Bone marrow (tissue), 2 donors: ENCODE measurements around the gene EVL.

Experiments
- DNase-seq, 2 donors: peaks; one replicate each; lab custom pipeline; 2025; lab: John Stamatoyannopoulos, UW

EVL gene

DNA sequence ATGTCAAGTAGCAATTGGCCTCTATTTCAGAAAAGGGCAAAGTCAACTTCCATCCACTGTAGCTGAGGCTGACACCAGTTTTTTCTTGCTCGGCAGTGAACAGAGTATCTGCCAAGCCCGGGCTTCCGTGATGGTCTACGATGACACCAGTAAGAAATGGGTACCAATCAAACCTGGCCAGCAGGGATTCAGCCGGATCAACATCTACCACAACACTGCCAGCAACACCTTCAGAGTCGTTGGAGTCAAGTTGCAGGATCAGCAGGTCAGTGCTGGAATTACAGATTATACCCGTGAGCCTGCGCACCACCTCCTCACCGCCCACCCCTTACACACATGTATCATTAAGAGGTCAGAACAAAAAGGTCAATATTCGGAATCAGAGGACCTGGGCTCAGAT lies 19.4 kb downstream of the EVL start:
- DNase-seq, result no peak

DNA sequence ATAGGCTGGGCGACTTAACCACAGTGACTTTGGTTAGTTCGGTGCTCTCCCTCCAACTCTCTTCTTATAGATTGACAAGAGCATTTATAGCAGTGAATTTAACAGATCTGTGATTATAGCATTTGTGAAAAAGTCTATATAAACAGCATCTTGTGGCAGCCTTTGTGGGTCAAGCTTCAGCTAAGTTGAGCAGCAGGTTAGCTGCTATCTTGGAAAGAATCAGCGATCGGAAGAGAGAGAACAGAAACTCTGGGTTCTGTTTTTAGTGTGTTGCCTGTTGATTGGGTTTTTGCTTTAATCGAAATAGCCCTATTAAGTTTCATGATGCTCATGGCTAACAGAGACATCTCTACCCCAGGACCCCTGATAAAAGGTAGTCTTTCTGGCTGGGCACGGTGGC lies 20.2 kb downstream of the EVL start:
- DNase-seq, result no peak

DNA sequence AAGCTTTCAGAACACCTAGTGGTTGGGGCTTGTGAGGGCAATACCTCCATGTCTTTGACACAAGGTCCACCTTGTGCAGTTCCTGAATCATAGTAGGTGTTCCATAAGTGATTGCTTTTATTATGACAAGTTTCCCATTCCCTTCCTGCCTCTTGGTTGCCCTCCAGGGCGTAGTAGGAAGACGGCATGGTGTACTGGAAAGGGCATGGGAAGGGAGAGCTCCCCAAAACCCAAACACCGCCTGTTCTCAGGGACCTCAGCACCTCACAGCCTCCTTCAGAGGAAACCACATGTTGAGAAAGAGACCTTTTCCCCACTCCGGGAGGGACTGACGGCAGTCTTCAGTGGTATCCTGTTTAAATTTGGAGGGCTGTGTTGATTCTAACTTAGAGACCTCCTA lies 21.1 kb downstream of the EVL start:
- no peak for DNase-seq

DNA sequence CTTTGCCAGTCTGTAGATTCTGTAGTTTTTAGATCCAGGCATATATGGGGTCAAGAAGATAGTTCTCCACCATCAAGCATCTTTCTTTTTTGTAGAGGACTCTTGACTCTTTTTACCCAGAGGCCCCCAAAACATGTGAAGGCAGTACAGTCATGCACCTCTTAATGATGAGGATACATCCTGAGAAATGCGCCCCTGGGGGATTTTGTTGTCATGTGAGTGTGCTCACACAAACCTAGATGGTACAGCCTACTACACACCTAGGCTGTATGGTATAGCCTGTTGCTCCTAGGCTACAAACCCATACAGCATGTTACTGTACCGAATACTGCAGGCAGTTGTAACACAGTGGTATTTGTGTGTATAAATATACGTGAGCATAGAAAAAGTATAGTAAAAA lies 23.0 kb downstream of the EVL start:
- no peak for DNase-seq

DNA sequence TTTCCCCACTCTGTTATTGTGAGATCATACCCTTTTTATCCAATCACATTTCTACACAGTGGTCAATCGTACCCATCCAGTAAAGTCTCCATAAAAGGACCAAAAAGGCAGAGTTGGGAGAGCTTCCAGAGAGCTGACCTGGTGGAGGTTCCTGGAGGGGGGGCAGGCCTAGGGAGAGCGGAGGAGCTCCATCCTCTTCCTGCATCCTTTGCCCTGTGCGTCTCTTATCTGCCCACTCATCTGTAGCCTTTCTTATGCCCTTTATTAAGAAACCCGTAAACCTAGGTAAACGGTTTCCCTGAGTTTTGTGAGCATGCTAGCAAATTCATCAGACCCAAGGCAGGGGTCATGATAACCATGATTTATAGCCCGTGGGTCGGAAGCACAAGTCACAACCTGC lies 26.2 kb downstream of the EVL start:
- DNase-seq, result no peak

DNA sequence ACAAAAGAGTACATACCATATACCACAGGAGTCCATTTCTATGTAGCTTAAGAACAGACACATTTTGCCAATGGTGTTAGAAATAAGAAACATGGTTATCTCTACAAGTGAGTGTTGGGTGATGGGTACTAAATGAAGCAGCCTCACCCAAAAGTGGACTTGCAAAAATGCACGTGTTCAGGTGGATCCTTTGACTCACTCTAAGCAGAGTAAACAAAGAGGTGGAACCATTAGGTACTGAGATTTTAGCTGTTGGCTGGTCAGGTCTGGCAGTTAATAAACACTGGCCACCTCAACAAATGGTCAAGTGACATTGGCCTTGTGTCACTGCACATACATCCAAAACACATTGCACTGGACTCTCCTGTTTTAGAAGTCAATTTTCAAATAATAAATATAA lies 27.6 kb downstream of the EVL start:
- DNase-seq, result no peak

DNA sequence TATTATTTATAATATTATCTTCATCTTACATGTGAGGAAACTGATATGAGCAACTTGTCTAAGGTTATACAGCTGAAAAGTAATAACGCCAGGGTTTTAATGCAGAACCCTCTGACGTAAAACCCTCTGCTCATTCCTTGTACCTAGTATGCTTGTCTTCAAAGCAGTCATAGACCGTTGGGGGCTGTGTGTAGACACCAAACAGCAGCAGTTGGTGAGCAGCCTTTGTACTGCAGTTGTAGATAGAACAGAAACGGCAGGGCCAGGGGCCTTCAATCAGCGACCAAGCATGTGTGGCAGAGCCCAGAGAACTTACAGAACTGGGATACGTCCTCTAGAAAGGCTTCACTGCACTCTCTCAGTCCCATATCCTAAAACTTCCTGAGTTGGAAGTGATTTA lies 28.1 kb downstream of the EVL start:
- no peak for DNase-seq

DNA sequence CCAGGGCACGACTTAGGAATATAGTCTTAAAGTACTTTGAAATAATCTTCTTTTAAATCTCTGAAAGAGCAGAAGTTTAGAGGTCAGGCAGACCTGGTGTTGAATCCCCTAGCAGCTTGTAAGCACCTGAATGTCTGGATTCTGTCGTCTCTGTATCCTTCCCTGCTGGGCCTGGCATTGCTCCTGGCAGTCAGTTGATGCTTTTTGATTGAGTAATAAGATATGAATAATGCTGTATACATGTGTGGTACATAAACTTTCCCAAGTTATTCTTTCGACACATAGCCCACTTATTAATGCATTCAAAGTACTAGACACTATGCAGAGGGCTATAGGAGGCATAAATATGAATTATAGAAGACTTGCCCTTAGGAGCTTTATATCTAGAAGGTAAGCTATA lies 31.4 kb downstream of the EVL start:
- no peak for DNase-seq

DNA sequence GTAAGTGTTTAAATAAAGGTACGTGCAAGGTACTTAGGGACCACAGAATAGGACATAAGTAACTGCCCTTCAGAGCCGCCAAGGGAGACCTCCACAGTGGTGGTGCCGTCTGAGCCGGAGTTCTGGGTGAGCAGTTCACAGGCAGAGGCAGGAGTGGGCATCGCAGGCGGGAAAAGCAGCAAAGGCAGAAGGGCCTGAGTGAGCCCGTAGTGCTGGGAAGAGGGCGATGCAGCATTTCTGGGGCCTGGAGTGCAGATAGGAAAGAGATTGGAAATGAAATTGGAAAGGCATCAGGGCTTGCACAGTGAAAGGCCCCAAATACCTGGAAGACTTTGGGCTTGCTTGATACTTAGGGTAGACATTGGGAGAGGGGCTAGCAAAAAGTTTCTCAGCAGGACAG lies 32.9 kb downstream of the EVL start:
- no peak for DNase-seq

DNA sequence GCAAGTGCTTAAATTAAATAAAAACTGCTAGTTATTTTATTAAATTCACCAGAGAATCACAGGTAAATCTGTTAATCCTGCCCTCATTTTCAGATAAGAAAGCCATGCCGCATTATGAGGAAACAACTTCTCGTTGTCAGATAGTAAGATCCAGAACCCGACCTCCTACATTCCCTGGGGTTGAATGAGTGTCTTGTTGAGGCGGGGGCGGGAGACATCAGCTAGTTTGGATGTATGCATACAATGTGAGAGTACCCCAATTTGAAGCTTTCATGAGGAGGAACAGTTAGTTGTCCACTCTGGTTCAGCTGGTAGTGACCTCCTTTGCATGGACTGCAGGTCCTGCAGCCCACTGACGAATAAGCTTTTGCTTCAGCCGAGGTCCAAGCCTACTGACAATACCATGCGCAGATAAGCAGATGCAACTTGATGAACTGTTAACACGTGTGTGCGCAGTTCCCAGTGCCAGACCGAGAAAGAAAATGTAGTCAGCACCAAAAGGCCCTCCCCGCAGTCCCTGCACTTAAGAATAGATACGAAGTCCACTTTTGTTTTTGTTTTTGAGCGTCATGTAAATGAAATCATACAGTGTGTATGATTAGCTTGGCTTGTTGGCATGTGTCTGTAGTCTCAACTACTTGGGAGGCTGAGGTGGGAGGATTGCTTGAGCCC lies 34.9 kb downstream of the EVL start:
- DNase-seq, result no peak

DNA sequence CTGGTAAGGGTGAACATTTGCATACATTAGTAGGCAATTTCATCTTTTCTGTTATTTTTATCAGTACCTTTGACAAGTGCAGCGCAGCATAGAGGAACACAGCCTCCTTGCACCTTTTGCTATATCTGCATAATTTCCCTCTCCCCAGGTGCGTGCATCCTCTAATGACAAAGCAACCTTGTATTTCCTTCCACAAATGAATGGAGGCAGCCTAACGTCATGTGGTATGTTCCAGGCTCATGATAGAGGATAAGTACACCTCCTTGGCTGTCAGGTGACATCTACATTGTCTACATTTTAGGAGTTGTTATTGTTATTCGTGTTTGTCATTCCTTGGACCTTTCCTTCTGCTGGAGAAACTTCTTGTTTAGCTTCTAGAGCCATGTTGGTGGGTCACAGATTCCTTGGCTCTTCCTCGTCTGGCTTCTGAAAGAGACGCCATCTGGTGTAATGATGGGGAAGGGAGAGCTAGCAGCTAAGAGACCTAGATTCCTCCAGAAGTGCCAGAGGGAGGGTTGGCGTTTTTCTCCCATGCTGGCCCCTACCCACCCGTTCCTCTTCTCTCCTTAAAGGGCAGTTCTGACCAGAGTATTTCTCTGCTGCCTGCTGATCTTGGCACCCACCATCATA lies 37.0 kb downstream of the EVL start:
- DNase-seq, result no peak

DNA sequence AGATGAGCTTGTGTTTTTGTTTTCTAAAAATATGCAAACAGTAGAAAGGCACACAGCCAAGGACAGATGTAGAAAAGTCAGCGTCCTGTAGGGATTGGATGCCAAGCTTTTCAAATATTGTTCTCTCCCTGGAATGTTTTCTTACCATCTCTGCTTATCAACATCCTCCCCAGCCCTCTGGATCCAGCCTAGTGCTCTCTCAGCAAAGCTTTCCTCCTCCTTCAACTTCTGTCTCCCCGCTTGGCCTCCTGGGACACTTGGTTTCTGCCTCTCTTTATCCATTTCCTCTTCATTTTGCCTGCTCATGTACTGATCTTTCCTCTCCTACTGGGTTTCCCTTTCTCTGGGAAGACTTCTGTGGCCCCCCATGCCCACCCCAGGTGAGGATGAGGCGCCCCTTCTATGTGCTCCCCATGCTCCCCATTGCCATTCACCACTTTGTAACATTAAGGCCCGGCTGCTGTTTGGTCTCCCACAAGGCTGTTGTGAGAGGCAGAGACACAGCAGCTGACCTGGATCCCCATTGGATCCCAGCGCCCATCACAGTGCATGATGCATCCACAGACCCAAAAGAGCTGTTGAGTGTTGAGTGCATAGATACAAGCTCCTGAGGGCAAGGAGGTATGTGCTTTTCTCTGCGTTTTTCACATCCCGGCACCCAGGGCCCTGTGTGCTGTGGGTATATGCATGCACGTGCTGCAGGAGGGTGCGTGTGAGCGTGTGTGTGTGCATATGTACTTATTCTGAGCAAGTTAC lies 38.2 kb downstream of the EVL start:
- no peak for DNase-seq

DNA sequence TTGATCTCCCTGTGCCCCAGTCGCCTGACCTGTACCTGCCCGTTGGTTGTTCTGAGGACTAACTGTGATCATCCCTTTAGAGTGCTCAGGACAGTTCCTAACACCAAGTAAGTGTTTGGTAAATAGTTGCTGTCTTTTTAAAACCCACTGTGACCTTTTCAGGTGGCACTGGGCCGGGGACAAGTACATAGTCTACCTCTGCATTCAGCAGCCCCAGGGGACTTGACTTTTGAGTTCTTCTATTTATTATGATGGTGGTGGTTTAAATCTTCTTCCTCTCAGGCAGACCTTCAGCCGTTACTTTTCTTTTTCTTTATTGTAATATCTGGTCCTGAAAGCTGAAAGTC lies 38.8 kb downstream of the EVL start:
- no peak for DNase-seq

DNA sequence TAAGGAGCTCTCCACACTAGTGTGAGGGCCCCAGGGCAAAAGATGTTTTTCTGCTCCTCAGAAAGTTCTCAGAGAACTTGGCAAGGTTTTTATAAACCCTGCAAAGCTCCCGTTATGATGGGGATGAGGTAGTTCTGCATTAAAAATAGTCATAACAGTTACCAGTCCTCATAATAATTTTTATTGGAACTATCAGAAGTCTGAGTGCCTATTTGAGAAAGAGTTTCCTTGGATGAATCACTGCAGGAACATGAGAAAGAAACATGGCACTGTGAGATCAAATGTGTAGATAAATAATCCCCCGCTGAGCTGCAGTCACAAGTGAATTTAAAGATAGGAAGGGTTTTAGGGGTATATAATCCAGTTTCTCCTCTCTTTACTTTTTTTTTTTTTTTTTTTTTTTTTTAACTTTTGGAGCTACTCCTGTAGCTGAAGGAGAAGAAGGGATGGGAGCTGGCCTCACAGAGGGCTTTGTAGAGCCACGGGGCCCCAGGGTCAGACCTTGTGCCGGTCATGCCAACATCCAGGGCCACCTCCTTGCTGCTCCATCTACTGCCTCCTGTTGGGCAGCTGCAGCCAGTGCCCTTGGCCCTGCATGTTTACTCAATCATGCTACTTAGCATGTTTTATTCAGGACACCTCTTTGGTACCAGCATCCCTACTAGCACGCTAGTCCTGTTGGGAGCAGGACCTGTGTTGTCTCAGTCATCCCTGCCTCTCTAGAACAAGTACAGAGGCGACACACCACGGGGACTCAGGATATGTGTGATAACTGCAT lies 39.5 kb downstream of the EVL start:
- DNase-seq, result no peak

DNA sequence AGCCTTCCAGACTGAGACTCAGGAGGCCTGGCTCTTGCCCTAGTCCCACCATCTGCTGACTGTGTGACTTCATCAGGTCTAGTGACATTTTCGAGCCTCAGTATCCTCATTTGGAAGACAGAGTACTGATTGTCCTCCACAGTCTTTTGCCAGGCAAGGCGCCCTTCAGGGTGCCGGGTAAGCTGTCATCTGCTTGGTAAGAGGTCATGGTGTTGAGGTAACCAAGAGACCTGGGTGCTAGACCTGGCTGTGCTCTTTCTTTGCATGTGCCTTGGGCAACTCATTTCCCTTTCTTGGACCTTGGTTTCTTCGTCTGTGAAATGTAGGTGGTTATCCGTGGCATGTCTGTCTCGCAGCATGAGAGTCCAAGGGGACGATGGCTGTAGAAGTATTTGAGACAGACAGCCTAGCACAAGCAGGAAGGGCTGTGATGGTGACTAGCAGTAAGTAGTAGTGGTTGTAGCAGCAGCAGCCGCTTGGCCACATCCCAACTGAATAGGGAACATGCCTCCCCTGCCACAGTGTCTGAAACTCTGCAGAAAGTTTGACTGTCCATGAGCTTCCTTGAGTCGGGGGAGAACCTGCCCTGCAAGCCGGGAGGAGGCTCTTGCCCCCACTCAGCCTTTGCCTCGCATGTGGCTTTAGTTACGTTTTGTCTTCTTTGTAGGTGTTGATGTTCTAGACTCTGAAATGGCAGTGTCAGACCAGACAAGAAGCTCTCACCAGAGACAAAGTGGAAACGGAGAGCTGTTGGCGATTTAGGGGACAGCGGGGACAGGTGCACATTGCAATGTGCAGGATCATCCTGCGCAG lies 40.3 kb downstream of the EVL start:
- peak in 1 of 2 donors; percentile 15 for DNase-seq

DNA sequence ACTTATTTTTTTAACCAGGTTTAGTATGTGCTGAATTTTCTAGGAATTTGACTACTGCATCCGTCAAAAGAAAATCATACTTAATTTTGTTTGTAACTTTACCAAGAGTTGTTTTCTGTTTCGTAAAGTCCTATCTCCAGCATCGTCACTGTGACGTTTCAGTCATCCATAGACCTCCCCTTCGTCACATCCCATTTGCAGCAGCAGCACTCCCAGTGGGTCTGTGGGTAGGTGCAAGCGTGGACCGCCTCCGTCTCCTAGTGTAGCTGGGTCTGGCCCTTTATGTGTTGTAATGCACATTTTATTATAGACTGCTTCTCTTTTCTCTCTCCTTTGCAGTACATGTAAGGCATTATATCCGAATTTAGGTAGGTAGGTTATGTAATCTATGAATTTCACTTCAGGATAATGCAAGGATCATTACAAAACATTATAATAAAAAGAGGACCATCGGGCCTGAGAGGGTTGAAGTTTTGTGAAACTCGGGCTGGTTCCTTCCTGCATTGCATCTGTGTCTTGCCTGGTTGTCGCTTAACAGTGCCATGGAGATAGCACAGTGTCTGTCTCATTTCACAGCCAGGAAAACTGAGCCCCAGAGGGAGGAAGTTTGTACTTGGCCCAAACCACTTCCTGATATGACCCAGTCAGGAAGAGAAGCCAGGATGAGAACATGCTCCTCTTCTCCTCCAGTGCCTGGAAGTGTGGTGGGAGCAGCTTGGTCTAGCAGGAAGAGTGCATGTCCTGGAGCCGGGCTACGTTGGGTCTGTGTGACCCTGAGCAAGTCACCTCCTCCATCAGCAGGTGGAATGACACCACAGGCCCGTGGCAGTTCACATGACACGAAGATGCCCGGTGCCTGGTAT lies 41.3 kb downstream of the EVL start:
- DNase-seq, result no peak

DNA sequence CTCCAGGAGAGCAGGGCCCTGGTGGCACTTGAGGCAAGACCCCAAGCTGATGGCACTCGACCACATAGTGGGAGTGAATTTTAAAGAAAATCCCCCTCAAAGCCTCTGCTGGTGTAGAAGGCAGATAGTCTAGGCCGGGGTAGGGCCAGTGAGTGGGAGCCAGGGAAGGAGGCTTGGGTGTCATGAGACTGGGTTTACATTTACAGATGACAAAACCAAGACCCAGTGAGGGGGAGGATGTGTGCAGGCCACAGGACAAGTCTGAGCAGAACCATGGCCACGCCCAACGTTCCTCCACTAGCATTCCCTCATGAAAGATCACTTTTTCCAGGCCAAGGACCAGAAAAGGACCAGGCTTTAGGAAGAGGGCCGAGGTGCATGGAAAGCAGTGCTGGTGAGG lies 42.0 kb downstream of the EVL start:
- DNase-seq, result no peak

DNA sequence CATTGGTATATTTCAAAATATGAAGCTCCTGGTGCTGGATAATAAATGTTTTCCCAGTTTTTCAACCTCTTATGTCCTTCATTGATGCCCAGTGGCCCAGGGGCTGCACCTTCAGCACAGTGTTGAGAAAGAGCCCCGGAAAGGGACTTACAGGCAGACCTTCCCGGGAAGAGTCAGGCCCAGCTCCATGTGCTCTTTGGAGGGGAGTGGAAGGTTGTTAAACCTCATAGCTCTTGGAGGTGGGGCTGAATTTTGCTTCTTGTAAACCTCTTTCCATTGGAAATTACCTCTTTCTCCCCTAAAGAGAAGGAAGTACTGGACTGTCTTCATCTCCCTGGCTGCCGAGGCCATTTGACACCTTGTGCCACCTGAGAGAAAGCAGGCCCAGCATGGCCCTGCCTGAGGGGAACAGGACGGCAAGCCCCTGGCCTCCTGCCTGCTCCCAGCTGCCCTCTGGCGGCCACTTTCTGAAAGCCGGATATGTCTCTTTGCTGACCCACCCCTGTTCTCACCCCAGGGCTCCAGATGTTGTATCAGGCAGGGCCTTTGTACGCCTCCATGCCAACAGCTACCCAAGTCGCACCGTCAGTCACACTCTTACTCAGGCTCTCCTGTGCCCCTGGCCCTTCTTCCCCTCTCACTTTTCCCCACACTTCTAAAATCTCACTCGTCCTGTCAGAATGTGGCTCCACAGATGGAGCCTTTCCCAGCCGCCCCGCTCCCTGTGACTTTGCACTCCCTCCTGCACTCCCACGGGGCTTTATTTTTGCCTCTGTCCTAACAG lies 43.0 kb downstream of the EVL start:
- DNase-seq, result peak; percentile 54 to 60

DNA sequence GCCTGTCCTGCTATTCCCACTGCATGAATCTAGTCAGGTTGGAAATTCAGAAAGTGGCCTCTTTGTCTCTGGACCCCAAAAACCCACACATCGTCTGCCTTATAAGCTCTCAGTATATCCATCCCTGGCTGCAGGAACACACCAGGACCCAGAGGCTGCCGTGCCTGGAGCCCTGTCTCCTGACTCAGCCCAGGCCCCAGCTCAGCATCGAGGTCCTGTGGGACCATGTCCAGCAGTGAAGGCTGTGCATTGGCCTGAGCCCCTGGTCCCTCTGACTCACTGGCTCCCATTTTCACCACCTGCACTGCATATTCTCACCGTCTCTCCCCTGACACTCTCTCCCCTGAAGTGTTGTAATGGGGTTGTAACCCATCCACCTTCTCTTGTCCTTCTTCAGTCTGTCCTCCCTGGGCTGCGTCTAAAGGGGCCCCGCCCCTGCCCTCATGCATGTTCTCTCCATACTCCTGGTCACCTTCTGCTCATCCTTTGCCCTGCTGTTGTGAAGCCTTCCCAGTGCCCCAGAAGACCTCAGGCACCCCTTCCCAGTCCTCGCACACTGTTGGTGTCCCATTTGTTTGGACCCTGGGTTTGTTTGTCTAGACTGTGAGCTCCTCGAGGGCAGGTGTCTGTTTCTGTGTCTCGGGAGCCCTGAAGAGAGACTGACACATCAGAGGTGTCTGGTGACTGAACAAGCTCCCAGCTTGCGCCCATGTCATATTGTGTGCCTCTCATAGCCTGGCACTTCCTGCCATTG lies 43.8 kb downstream of the EVL start:
- no peak for DNase-seq

DNA sequence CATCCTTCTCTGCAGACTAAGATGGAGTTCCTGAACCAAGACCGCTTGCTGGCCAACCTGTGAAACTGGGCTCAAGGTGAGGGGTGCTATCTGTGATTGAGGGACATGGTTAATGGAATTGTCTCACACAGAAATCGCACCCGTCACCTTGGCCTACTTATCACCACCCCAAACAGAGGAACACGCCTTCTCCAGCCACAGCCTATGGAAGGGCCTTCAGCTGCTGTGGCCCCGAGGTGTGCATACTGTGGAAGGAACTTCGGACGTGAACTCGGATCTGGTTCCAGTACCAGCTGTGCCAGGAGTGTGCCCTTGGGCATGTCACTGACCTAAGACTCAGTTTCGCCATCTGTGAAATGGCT lies 44.4 kb downstream of the EVL start:
- DNase-seq, result no peak
